Hematopoietic multipotent progenitor cell treated with erythropoietin and hydrocortisone succinate and interleukin-3 and kit ligand, for 17 days (in vitro differentiated cells): ENCODE results near the gene TMPRSS9.
"Not testable (repeated sequence)": the region's sequence is repeated elsewhere in the genome, so short reads cannot be mapped to it uniquely, and the experiment has no call there.

Experiments
- DNase-seq: peaks from one replicate; pipeline ENCODE4 v3.0.0-alpha.2; 2015; ENCODE audit warnings: low spot score

The TMPRSS9 gene

GRCh38 chr19:2342656-2343288 is 17.3 kb upstream of the TMPRSS9 start:
- no peak for DNase-seq

GRCh38 chr19:2343289-2343982 is 16.6 kb upstream of the TMPRSS9 start:
- no peak for DNase-seq

DNA sequence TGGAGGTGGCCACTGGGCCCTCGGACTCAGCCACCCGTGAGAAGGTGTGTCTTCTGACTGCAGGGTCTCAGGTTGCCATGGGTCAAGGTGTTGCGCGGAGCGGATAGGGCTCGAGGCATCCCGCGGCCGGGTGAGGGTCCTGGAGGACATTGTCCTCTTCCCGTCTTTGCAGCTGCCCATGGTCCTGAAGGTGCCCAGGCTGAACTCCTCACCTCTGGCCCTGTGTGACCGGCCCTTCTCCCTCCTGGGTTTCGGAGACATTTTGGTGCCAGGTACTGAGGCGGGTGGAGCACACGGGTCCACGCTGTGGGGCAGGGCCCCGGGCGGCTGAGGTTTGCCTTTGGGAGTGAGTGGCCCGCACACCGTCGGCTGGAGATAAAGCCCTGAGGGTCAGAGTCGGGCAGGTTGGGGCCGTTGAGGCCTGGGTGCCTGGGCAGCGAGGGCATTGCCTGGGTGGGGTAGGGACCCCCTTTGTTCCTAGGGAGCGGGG is 15.6 kb upstream of the TMPRSS9 start:
- DNase-seq = no peak

- no peak for DNase-seq
Measured at GRCh38 chr19:2345076-2345475, 15.0 kb upstream of the TMPRSS9 start.

- DNase-seq = peak; percentile 83
Measured at GRCh38 chr19:2345794-2346663, 14.0 kb upstream of the TMPRSS9 start.

DNA sequence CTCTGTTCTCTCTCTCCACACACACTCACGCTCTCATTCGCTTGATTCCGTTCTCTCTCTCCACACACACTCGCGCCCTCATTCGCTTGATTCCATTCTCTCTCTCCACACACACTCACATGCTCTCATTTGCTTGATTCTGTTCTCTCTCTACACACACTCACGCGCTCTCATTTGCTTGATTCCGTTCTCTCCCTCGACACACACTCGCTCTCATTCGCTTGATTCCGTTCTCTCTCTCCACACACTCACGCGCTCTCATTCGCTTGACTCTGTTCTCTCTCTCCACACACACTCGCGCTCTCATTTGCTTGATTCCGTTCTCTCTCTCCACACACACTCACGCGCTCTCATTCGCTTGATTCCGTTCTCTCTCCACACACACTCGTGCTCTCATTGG is 10.2 kb upstream of the TMPRSS9 start:
- DNase-seq = not testable (repeated sequence)

DNA sequence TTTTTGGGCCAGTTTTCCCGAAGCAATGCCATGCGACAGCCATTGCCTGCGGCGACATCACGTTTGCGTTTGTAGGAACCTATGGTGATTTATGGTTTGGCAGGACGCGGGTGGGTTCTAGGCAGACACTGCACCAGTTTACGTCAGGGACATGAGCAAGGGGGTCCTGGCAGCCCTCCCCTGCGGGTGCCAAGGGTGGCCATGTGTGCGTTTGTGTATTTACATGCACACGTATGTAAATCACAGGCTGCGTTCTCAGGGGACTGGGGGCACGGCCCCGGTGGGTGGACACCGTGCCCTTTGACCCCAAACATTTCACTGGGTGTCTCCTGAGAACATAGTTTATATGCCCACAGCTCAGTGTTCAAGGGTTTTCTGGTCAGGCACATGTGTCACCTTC is 9.4 kb upstream of the TMPRSS9 start:
- no peak for DNase-seq

- no peak for DNase-seq
Measured at GRCh38 chr19:2351591-2351990, 8.5 kb upstream of the TMPRSS9 start.

- no peak for DNase-seq
Measured at GRCh38 chr19:2352121-2352520, 7.9 kb upstream of the TMPRSS9 start.

DNA sequence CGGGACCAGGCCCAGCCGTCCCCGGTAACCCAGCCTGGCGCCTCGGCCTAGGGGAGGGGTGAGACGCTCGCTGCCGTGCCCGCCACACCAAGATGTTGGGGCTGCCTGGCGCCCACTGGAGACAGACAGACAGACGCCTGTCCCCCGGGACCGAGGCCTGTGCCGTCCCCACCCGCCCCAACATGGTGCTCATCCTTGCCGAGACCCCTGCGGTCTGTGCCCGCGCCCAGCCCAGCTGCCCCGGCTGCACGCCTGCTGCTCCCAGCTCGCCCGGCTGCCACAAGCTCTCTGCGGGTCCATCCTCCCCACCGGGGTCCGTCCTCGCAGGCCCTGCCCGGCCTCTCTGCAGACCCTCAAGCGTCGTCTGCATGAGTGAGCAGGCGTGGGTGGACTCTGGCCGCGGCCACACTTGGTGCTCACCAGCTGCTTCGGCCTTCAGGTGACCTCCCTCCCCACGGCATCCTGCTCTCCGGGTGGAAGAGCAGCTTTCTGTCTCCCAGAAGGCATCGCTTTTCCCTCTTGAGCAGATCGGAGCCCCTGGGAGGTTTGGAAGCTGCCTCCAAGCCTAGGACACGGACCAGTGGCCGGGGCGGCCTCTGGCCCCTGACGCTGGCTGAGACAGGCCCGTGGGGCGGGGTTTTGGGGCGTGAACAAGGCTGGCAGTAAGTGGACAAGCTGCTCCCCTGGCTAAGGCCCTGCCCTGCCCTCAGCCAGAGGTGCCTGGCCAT is 6.7 kb upstream of the TMPRSS9 start:
- DNase-seq = no peak

GRCh38 chr19:2353887-2354592 is 6.0 kb upstream of the TMPRSS9 start:
- DNase-seq = peak; percentile 13

DNA sequence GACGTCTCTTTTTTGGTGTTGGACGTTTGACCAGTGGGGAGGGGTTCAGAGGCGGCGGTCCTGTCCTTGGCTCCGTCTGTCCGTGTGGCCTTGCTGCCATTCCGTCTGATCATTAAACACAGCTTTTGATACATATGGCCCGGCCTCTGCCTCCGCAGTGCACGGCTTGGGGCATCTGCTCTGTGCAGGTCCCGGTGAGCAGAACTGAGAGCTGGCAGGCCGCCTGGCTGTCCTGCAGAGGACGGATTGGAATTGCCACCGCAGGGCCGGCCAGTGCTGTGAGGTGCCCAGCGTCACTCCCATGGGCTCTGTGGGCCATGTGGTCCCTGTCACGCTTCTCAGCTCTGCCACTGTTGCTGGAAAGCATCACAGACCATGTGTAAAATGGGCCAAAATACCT is 5.4 kb upstream of the TMPRSS9 start:
- DNase-seq = no peak

- DNase-seq = no peak
Measured at GRCh38 chr19:2355168-2356035, 4.7 kb upstream of the TMPRSS9 start.

DNA sequence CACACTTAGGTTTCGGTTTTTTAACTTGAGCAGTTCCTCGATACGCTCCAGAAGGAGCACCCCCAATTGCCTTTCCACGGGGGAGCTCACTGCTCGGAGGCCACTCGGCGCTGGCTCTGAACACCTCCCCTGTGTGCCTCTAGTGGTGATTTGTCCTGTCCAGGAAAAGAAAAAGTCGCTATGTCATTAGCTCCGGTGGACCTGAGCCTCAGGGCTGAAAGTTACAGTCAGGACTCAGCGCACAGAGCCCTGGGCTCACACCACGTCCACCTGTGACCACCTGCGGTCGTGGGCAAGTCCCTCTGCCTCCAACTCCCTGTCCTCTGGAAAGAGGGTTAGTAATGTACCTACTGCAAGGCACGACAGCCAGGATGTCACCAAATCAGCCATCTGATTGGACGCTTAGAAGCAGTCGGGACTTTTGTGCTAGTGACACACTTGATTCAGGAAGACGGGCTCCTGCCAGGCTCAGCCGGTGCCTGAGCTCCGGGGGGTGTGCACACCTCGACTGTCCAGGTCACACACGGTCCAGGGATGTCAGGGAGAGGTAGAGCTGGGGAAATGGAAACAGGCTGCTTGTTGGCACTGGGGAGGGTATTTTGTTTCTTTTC is 3.9 kb upstream of the TMPRSS9 start:
- no peak for DNase-seq

DNA sequence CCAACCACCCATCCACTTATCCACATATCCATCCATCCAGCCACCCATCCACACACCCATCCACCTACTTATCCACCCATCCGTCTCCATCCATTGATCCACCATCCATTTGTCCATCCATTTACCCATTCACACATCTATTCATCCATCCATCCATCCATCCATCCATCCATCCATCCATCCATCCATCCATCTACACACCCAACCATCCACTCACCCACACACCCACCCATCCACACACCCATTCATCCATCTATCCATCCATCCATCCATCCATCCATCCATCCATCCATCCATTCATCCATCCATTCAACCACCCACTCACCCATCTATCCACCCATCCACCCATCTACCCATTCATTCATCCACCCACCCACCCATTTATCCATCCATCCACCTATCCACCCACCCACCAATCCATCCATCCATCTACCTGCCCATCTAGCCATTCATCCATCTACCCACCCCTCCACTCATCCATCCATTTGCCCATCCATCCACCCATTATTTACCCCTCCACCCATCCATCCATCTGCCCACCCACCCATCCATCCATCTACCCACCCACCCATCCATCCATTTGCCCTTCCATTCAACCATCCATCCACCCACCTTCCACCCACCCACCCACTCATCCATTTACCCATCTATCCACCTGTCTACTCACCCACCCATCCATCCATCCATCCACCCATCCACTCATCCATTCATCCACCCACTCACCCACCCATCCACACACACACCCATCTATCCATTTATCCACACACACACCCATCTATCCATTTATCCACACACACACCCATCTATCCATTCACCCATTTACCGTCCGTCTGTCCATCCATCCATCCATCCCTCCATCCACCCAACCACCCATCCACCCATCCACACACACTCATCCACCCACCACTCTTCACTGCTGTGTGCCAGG is 2.5 kb upstream of the TMPRSS9 start:
- no peak for DNase-seq

DNA sequence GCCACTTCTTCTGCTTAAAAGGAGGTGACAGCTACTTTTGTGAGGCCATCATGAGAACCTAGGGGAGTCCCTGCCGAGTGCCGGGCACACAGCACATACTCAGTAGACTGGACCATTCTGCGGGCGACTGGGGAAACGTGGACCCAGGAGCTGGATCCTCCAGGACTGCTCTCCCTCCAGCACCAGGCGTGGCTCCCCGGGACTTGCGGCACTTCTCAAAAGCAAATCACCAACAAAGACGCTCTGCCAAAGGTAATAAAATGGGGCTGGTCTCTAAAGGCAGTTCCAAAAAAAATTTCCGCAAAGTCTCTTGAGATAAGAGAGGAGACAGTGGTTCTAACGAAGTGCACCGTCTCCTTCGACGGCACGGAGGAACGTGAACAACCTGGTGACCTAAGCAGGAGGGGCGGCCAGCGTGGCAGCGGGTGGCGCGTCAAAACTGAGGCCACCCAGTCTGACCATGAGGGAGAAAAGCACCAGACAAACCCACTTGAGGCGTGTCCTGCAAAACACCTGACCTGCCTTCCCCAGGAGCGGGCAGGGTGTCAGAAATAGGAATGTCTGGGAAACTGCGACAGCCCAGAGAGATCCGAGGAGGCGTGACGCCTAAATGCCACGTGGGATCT is 1.4 kb upstream of the TMPRSS9 start:
- no peak for DNase-seq

GRCh38 chr19:2360833-2361232 is 768 bp downstream of the TMPRSS9 start:
- DNase-seq = no peak

DNA sequence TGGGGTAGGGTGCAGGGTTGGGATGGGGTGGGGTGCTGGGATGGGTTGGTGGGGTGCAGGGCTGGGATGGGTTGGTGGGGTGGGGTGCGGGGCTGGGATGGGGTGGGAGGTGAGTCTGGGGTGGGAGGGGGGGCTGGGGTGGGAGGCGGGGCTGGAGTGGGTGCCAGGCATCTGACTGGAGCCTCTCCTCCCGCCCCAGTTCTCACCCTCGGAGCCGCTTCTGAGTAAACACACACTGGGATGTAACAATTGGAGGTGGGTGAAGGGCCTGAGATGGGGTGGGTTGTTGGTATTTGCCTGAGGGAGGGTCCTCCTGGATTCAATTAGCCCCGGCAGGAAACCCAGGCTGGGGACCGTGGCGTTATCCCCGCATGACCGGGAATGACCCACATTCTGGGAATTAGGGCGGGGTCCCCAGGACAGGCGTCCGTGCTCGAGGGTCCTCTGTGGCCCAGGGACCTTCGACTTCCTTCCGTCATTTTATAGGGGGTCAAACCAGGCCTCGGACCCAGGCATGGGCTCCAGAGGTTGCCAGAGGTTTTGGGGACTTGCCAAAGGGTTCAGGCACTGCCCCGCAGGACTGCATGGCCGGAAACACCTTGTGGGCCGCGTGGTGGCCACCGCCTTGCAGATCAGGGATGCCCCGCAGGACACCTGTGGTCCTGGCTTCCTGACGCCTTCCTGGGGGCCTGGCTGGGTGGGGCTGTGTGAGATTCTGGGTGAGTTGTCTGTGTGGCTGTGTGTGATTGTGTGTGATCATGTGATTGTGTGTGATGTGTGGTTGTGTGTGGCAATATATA is 1.4 kb downstream of the TMPRSS9 start:
- DNase-seq = no peak
